HG03066 (cell line): ENCODE measurements around the gene TOP3B.

Source experiments
- ATAC-seq: cut with Tn5 transposase; IDR thresholded peaks from one replicate; pipeline ENCODE4 v1.9.1; 2021; ENCODE audit warnings: low read depth; ENCODE audit not compliant: unreplicated experiment

The TOP3B gene

DNA sequence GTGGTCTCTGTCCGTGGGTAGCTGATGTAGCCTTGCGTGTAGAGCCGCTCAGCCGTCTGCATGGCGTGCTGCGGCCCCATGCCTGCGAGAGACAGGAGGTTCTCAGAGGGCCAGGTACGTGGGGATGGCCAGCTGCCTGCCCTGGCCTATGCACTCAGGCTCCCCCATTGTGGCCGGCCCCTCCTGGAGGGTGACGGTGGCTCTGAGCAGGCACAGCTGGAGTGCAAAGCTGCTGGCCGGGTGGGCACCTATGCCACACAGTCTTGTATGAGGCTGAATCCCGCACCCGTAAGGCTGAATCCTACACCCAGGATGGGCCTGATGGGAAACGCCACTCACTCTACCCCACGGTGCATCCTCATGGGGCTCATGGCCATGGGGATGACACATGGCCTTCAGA lies 18.4 kb downstream of the TOP3B start:
- ATAC-seq: no peak

DNA sequence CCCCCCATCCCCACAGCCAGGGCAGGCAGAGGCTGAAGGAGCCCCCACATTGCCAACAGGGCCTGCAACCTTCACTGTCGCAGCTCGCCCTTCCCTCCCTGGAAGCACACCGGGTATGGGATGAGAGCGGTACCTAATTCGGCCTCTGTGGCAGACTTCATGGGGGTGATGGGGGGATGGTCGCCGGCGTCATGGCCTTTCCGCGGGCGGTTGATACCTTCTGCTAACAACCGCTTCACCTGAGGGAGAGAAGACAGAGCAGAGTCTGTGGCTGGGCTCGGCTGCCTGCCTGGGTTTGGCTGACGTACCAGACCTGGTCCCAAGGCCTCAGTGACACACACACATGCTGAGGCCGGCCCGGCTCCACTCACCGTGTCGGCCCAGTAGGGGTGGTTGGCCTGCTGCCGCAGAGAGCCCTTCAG lies 18.8 kb downstream of the TOP3B start:
- no peak for ATAC-seq

- ATAC-seq: no peak
These were observed 19.3 kb downstream of the TOP3B start for GRCh38 chr22:21963286-21963685.

DNA sequence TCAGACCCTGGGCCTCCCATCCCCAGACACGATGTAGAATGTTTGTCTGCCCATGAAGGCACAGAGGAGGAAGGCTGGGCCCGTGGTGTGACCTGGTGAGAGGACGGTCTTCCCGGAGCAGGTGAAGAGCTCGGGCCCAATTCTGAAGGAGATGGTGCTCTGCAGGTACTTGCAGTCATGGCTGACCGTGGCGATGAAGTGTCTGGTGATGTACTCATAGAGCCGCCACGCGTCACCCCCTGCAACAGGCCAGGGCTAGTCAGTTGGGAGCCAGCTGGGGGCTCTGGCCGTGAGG lies 20.0 kb downstream of the TOP3B start:
- no peak for ATAC-seq

GRCh38 chr22:21961886-21962654 lies 20.5 kb downstream of the TOP3B start:
- ATAC-seq: no peak

- no peak for ATAC-seq
These were observed 21.3 kb downstream of the TOP3B start for GRCh38 chr22:21961127-21961867.

GRCh38 chr22:21960200-21961126 lies 22.1 kb downstream of the TOP3B start:
- no peak for ATAC-seq

DNA sequence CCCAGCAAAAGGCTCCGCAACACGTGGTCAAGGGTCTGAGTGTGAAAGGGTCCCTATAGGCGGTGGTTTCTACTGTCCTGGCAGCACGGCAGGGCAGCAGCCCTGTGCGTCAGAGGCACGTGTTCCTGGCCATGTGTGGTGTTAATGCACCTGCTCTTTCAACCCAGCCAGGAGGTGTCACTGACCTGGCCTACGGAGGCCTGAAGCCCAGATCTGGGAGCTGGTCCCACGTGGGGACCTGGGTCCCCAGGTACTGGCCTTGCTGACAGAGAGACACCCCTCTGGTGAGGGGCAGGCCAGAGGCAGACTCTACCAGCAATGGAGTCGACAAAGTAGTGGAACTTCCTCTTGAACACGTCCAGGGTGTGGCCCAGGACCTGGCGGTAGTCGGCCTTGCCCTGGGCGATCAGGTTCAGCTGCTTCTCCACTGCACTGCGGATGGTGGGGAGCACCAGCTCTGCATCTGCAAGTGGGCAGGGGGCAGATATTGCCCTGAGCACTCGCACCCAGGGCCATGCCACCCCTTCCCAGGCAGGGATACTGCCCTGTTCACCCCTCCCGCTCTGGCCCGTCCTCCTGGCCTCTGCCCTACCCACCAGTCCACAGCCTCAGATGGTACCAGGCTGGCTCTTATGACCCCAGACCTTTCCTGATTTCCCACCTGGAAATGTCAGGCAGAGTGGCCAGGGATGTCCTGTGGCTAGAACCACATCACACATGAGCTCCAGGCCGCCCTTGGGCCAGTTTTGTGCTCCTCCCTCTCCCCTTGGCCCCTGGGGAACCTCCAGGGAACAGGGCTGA lies 23.1 kb downstream of the TOP3B start:
- ATAC-seq: no peak

GRCh38 chr22:21958360-21959273 lies 24.0 kb downstream of the TOP3B start:
- ATAC-seq: no peak

GRCh38 chr22:21952586-21953571 lies 29.7 kb downstream of the TOP3B start, which contains the start of gene PPM1F:
PPM1F (minus strand) TSS chr22:21952848; CDS start chr22:21946048, 6,800 bp downstream.
- no peak for ATAC-seq

GRCh38 chr22:21951931-21952465 lies 30.6 kb downstream of the TOP3B start:
- no peak for ATAC-seq

DNA sequence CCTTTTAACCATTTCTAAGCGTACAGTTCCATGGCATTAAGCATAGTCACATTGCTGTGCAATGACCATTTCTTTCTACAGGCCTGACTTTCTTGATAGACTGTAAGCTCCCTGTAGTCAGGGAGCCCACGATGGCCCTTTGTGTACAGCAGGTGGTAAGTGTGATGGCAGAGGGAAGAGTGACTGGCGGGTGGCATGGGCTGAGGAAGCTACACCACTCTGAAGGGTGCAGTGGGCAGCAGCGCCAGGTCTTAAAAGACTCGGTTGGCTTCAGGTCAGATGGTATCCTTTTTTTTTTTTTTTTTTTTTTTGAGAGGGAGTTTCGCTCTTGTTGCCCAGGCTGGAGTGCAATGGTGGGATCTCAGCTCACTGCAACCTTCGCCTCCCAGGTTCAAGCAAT lies 31.5 kb downstream of the TOP3B start:
- no peak for ATAC-seq

DNA sequence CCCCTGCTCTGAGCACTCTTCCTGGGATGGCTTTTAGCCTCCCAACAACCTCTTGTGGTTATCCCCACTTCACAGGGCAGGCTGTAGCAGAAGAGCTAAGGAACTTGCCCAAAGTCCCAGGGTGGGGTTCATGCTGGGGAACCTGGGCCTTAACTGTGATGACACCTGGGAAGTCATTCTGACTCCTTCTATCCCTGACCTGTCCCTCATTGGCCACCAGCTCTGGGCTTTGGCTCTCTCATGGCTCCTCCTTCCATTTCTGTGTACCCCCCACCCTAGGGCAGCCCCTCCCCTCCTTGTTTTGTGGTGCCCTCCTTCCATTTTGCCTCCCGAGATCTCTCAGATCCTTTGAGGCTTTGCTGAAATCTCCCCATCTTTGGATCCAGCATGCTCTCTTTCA lies 32.6 kb downstream of the TOP3B start:
- ATAC-seq: no peak

GRCh38 chr22:21949569-21949918 lies 33.0 kb downstream of the TOP3B start:
- no peak for ATAC-seq

GRCh38 chr22:21948824-21949568 lies 33.6 kb downstream of the TOP3B start:
- ATAC-seq: no peak

GRCh38 chr22:21948390-21948789 lies 34.2 kb downstream of the TOP3B start:
- ATAC-seq: no peak
